ENCODE measurements around the gene LGR4.

DNA sequence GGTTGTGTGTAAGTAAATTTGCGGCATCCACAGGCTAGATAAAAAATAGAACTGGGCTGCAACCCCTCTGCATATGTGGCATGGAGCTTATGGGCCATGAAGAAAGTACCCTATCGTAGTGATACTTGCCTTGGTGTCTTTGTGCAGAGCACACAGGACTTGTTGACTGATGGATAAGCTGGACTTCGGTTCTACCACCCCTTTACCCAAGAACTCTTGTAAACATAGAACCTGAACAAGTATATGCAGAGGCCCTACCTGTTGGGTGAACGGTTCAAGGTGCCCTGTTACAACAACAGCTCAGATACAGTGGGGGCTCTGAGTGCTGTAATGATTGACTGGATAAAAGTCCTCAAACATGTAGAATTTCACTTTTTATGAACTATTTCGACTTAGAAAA lies 3.0 kb upstream of the LGR4 start:
- TF ChIP-seq, protein P1, sequence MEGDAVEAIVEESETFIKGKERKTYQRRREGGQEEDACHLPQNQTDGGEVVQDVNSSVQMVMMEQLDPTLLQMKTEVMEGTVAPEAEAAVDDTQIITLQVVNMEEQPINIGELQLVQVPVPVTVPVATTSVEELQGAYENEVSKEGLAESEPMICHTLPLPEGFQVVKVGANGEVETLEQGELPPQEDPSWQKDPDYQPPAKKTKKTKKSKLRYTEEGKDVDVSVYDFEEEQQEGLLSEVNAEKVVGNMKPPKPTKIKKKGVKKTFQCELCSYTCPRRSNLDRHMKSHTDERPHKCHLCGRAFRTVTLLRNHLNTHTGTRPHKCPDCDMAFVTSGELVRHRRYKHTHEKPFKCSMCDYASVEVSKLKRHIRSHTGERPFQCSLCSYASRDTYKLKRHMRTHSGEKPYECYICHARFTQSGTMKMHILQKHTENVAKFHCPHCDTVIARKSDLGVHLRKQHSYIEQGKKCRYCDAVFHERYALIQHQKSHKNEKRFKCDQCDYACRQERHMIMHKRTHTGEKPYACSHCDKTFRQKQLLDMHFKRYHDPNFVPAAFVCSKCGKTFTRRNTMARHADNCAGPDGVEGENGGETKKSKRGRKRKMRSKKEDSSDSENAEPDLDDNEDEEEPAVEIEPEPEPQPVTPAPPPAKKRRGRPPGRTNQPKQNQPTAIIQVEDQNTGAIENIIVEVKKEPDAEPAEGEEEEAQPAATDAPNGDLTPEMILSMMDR (IDR thresholded peaks at IDR 0.05): no peak
- TF ChIP-seq EZH2 (IDR thresholded peaks at IDR 0.05; ENCODE audit: borderline replicate concordance, insufficient read depth, low read depth, low read length, poor library complexity, severe bottlenecking): no peak
